HG02763 (cell line): ENCODE data around the gene MYO18A.

Source experiments
- ATAC-seq: cut with Tn5 transposase; IDR thresholded peaks from one replicate; pipeline ENCODE4 v1.9.1; 2021; ENCODE audit warnings: mild to moderate bottlenecking, moderate library complexity; ENCODE audit not compliant: unreplicated experiment

The MYO18A gene

DNA sequence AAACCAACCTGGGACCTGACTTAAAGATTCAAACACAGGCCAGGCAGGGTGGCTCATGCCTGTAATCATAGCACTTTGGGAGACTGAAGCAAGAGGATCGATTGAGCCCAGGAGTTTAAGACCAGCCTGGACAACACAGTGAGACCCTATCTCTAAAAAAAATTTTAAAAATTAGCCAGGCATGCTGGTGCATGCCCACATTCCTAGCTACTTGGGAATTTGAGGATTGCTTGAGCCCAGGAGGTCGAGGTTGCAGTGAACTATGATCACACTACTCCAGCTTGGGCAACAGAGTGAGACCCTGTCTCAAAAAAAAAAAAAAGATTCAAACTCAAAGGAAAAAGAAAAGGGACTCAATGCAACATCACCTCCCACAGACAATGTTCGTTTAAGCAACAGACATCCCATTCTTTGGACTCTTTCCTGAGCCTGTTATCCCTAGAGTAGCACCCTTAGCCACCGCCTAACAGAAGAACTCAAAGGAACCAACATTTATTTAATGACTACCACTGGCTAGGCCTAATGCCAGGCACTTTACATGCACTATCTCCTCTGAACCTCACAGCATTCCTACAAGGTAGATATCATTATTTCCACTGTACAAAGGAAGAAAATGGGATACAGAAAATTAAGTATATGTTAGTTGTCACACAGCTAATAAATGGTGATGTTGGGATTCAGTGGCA is 12.7 kb downstream of the MYO18A start:
- no peak for ATAC-seq

DNA sequence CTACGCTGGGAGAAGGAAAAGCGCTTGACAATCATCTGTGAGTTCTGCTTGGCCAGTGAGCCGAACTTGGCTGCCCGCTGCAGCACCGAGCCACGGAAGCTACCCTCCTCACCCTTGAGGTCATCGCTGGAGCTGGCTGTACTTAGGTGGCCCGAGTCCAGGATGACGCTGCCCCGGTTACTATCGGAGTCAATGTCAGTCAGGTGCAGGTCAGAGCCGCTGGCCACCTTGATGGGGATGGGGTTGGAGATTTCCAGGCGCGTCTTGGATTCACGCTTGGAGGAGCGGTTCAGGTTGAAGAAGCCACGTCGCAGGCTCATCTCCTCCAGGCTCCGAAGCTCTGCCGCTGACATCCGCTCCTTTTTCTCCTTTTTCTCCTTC is 13.7 kb downstream of the MYO18A start:
- no peak for ATAC-seq

DNA sequence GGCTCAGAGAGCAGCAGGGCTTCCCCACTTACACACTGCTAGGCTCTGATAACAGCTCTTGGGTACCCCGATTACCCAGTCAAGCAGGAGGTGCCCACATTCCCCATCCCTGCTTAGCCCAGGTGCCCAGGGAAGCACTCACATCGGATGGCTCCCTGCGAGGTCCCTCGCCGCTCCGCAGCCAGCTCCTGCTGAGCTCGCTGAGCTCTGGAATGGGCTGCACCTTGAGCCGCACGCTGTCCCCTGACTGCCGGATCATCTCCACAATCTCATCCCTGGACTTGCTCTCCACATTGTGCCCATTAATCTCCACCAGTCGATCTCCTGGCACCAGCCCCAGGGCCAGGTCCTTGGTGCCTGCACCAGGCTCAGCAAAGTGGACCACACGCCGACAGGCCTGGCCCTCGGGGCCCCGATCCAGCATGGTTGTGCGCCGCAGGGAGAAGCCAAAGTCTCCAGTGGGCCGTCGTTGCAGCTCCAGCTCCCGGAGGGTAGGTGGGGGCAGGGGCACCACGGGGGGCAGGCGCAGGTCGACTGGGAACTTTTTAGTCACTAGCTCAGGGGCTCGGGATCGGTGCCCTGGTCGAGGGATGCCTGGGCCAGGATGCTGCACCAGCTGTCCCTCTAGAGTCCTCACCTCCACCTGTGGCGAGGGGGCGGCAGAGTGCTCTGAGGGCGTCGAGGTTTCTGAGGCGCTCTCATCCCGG is 14.2 kb downstream of the MYO18A start:
- ATAC-seq: no peak

DNA sequence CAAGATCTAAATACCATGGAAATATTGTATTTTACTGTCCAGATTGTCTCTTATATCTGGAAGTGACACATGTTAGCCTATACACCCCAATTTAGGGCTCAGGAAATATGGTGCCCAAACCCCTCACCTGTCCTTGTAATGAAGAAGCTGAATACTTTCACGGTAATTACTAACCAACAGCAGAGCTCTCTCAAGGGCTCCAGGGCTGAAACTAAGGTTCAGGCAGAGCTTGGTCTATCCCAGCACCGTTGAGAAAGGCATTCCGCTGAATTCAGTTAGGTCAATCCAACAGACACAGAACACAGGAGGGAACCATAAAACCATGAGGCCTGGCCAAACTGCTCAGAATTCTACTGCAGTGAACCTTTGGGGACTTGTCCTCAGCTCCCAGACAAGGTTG is 14.9 kb downstream of the MYO18A start:
- no peak for ATAC-seq

DNA sequence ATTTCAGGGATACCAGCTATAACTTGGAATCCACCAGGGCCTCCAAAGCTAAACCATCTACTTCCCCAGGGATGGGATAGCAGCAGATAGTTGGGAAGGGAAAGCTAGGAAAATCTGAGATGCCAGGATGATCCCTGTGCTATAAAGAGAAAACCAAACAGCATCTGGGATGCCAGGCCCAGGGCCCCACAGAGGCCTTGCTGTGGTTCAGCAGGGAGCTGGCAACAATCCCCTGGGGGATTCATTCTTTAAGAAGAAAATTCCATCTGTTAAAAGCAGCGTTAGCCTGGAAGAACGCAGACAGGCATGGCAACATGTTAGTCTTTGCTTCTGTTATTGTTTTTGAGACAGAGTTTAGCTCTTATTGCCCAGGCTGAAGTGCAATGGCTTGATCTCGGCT is 16.6 kb downstream of the MYO18A start:
- no peak for ATAC-seq

DNA sequence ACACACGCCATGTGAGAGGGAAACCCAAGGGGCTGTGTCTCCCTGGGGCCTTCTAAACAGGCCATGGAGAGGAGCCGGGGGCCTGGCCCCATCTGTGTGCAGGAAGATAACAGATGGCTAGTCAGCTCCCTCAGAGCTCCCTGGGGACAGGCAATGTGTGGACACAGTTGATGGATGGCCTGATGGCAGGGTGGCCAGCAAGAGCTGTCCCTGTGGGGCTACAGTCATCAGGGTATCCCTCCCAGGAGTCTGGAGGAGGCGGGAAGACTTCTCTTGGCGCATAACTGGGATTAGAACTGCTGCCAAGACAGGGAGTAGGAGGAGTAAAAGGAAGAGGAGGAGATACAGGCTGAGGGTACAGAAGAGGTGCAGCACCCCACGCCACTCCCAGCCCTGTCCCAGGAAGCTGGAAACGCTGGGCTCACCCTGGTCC is 17.3 kb downstream of the MYO18A start:
- ATAC-seq: no peak

DNA sequence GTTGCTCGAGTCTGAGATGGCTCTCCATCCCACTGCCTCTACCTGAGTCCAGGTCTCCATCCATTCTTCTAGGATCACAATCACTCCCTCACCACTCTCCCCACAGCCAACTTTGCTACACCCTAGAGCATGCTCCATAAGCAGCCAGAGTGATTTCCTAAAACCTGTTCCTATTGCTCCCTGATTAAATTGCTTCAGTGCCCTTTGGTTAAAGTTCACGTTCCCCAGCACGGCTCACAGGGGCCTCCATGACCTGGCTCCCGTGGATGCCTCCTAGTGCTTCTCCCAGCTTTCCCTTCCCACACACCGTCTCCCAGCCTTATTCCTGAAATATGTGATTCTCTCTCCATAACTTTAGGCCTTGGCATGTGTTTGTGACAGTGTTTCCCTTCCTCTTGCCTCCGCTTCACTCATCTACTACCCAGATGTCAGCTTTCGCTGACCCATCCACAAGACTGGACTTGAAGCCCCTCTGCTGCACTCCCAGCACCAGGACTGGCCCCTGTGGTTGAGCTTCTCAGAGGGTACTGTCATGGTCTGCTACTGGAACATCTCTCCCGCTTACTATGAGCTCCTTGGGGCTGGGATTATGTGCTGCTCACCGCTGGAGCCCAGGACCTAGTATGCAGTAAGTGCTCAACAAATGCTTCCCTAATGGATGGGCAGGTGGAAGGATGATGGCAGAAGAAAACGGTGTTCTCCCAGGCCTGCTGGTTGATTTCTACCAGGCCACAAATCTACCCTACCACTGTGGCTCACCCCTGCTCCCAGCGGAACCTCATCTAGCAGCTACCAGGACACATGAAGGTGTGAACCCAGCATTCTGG is 17.9 kb downstream of the MYO18A start:
- ATAC-seq: no peak

DNA sequence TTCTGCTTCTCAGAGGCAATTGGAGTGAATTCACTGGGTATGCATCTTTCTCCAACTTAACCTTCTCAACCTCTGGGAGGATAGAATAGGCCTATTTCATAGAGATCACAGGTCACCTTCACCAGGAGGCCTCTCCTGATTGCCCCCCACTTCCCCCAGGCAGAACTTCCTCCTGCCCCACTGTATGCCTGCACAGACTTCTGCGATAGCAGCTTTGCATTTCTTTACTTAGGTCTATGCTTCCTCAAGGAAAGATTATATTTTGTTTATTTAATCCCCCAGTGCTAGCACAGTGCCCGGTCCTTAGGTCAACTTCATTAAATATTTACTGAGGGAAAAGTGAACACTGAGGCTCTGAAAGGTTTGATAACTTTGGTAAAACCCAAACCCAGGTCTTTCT is 19.9 kb downstream of the MYO18A start:
- no peak for ATAC-seq

DNA sequence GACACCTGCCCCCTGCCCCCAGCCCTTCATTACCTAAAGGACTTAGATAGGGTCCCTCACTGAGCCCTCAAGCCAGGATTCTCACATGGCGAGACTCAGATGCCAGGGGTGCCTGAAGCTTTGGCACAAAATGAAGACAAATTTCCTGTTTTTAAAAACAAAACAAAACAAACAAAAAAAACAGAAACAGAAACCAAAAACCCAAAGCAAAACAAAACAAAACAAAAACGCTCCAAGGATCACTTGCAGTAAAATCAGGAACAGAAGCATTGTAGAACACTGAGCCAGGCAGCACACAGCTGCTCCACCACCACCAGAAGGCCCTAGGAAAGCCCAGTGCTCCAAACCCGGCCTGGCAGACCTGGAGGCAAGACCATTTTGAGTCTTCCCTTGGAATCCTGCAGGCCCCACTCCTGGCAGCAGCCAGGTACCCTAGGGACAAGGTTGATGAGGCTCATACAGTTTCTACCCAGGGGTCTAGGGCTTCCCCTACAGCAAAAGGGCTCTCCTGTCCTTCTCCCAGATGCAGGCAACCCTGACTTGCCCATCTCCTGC is 20.8 kb downstream of the MYO18A start:
- ATAC-seq: no peak

DNA sequence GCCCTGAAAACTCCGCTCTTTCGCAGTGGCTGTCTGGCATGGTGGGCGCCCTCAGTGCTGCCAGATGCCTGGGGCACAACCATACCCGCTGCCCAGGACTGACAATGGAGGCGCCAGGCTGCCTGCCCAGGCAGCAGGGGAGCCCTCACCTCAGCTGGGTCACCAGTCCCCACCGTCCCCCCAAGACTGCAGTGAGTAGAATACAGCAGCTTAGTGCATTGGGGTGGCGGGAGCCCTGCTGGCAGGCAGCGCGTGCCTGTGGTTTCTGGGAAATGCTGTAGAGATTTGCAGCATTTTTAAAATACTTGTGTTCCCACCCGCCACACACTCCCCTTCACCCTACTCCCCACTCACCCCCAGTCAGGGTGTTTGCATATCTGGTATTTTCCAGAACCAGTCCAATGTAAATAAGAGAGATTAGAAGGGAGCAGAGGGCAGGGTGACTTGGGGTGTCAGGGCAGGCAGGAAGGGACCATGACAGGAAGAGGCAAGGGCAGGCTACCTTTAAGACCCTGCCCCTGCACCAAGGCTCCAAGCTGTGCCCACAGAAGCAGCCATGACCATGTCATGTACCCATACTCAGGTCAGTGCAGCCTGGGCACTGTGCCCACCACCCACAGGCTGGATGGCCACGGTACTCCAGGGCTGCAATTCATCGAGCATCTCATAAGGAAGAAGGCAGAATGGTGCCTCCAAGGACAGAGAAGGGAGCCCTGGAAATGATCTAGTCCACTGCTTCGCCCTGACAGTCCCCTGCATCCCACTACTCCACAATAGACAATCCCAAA is 21.5 kb downstream of the MYO18A start:
- no peak for ATAC-seq

DNA sequence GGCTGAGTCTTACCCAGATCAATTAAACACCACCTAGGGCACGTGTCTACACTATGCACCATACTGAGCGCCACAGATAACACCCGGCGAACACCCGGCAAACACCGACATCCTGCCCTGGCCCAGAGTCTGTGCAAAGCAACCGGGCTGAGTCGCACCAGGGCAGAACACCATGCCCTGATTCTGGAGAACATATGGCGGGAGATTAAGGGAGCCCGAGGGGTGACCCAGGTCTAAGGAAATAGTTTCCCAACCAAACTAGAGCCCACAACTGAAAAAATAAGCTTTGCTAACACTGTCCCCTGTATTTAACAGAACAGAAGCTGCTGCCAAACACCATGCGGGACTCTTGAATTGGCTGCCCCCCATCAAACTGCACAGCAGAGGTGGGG is 22.1 kb downstream of the MYO18A start:
- no peak for ATAC-seq

DNA sequence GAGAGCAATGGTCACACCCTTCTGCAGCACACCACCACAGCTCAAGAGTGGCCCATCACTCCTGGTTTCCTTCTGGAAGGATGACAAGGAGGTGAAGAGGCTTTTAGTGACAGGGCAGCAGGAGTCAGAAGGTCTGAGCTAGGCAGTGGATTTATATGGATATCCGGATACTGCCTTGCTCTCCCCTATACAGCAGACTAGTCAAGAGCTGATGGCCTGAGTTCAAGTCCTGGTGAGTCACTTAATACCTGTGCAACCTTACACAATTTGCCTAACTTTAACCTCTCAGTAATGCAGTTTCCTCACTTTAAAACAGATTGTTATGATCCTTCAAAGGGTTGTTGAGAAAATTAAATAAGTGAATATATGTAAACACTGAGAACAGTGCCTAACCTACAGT is 22.9 kb downstream of the MYO18A start:
- no peak for ATAC-seq

DNA sequence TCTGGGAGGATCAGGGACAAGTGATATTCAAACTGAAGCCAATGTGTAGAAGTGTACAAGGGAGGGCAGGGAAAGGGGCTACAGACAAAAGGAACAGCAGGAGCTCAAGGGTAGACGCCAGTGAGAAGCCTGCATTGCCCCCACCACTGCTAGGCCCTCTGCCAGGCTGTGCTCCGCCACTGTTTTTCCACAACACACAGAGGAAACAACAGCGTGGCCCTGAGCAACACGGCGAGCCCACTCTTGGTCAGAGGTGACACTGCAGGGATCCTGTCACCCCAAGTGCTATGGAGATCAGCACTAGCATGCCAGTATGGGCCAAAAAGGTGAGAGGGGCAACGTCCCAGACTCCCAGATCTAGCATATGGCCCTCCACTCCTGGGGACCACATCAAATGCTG is 23.4 kb downstream of the MYO18A start:
- no peak for ATAC-seq

DNA sequence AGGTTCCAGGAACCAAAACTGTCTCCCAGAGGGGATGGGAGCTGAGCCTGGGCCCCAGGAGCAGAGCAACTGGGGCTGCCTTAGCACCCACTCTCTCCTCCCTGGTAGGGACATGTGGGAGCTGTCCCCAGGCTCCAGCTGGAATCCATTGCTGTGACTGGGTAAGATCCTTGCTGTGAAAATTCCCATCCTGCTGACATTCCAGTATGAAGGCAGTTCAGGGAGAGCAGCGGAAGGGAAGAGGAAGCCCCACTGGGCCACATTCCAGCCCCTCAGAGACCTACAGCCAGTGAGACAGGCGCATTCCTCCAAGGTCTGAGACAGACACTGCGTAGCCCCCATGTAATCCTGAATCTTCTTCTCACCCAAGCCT is 24.2 kb downstream of the MYO18A start:
- no peak for ATAC-seq

DNA sequence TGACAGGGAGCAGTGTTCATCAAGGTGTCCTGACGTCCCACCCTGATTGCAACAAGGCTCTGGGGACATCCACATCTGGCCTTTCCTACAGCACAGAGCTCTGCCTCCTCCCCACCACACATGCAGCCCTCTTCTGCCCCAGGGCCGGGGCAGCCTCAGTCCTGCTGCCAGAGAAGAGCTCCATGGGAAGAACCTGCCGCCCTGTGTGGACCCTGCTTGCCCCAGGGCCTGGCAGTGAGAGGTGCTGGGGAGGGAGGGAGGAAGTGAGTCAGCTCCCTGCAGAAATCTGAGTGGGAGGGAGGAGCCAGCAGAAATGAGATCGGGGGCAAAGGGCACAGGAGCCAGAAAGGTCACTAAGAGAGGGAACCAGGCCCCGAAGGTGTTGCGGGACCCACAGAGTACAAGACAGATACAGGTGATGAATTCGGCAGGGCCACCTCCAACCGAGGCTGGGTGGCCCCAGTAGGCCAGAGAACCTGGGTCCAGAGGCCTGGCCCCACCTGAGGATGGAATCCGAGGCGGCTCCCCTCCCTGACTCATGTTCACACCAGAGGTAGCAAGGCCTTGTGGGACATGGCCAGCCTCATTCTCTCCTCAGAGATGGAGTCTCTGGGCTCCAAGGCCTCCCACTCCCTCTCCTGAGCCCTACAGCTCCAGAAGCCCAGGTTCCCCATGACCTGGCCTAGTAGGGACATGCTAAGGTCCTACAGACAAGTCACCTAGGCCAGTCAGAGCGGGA is 24.8 kb downstream of the MYO18A start:
- no peak for ATAC-seq

DNA sequence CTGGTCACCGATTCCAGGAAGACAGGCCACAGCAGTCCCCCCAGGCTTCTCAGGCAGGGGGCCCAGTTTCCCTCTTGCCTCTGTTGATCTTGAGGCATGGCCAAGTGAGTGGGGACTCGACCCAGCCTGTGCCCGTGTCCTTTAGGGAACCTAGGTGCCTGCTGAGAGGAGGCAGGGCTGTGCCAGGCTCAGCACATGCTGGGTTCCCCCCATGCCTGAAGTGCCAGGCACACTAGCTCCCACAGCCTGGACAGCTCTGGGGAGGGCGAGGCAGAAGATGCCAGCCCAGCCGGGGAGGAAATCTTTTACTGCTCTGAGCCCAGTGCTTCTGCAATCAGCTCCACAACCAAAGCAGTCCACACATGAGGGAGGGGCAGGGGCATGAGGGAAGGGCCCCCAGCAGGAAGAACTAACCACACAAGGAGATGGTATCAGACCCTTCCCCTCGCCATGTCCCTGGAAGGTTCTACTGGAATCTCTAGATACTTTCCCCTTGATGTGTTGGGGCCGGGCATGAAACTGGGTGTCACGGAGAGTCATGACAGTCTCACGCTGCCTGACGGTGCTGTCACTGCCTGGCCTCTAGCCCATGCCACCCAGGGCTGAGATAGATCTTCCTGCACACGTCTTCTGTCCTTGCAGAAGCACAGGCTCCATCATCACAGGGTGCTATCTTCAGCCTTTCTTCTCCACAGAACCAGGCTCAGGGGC is 25.5 kb downstream of the MYO18A start:
- no peak for ATAC-seq

DNA sequence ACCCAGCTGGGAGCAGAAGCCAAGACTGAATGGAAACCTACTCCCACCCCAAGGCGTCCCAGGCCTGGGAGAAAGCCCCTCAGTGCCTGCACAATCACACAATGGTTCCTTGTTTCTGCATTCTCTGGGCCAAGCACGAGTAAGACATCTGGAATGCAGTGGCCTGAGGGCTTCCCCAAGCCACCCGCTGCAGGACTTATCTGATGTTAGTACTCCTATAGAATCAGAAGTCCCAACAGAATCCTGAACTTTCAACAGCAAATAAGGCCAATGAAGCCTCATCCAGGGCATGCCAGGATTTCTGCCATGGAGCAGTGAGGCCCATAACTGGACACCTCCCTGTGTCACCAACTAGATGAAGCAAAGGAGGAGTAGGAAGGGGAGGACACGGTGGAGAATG is 28.6 kb downstream of the MYO18A start:
- no peak for ATAC-seq

DNA sequence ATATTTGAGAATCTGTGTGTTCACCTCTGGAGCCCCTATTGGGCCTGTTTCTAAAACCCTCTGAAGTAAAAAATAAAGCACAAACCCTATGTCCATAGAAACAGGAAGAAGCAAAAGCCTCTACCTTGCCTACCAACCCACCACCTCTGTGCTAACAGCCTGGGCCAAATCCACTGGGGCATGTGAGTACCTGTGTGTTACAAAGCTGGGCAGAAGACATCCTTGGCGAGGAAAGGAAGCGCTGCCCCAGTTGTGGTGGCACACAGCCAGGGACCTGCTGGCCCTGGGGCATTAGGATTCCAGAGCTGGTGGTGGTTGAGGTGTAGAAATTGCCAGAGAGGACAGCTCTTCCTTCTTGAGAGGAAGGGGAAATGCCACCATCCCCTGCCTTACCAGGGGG is 30.0 kb downstream of the MYO18A start:
- ATAC-seq: no peak

DNA sequence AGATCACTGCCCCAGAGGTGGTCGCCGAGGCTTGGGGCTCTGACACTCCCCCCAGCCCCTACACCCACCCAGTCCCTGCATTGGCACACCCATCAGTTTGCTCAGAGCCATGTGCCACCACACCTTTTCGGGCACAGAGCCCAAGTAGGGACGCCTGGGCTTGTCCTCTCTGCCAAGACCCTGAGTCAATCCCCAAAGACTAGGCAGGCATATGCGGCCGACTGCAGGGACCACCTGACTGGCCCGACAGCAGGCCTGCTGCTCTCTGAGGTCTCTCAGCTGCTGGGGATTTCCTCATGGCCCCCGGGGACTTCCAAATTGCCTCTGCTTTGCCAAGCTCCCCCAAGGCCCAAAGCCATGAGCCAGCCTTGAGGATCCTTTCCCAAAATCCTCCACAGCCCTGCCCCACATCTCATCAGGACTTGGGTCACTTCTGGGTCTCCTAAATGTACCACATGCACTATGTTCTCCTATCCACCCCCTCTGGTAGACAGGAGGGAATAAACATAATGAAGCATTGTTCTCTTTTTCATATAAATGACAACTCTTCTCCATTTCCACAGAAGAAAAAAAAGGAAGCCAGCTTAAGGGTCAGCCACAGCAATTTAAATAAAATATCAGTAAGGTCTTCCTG is 30.6 kb downstream of the MYO18A start:
- ATAC-seq: no peak
